GM18526 (cell line): ENCODE data around the gene NFE2L1.

Experiments
- POLR2A ChIP-seq: IDR thresholded peaks from 3 replicates; pipeline ENCODE4 v1.6.1; 2011; ENCODE audit not compliant: insufficient read length; ENCODE audit errors: extremely low read depth

The NFE2L1 gene

GRCh38 chr17:48110761-48111160, 62.6 kb downstream of the NFE2L1 start:
- TF ChIP-seq POLR2A = no peak
